Measurements from ENCODE around the gene ABCB11. TPM values are rescaled to one million over a fixed set of nuclear protein-coding genes. Genes with fewer than 3 reads are reported as not detected.

The ABCB11 gene
- total and polyA plus RNA-seq, 9 of the 15 experiments (the other 6 are each of a cell fraction or from before 2014, with no cell fraction given), result 0.04 to 0.51 (median 0.10) TPM; not detected in 1

- TF ChIP-seq RBM17 (IDR thresholded peaks at IDR 0.05; ENCODE audit: borderline replicate concordance, low read depth, low read length) (no peak), ZNF644 (tag; IDR thresholded peaks at IDR 0.05; ENCODE audit: low read depth) (no peak), ARHGAP35 (IDR thresholded peaks at IDR 0.05; ENCODE audit: partially characterized antibody) (no peak), ZNF740 (CRISPR knock-in tag; IDR thresholded peaks at IDR 0.05) (no peak), ZNF740 (tag; IDR thresholded peaks at IDR 0.05) (no peak), ATF7 (IDR thresholded peaks at IDR 0.05) (no peak), MAFG (tag; conservative IDR thresholded peaks at IDR 0.05) (no peak), ZNF79 (CRISPR knock-in tag; IDR thresholded peaks at IDR 0.05; ENCODE audit: low read depth) (no peak), GTF3C2 (IDR thresholded peaks at IDR 0.05; ENCODE audit: borderline replicate concordance, extremely low read depth, insufficient read length) (no peak), SAP30 (IDR thresholded peaks at IDR 0.05; ENCODE audit: borderline replicate concordance, insufficient read depth, low read depth, low read length, poor library complexity, severe bottlenecking) (no peak), TARDBP (IDR thresholded peaks at IDR 0.05) (no peak), L3MBTL2 (IDR thresholded peaks at IDR 0.05) (no peak), ZNF696 (CRISPR knock-in tag; conservative IDR thresholded peaks at IDR 0.05) (no peak), TFAP4 (CRISPR knock-in tag; IDR thresholded peaks at IDR 0.05; ENCODE audit: borderline replicate concordance) (no peak), TFAM (CRISPR knock-in tag; conservative IDR thresholded peaks at IDR 0.05) (no peak), TAF15 (IDR thresholded peaks at IDR 0.05; ENCODE audit: low read depth, low read length) (no peak), ZKSCAN1 (IDR thresholded peaks at IDR 0.05; ENCODE audit: low read depth, low read length) (no peak), ETV5 (CRISPR knock-in tag; IDR thresholded peaks at IDR 0.05; ENCODE audit: low read depth) (no peak), TAL1 (IDR thresholded peaks at IDR 0.05) (peak; percentile 83), ZNF311 (CRISPR knock-in tag; IDR thresholded peaks at IDR 0.05) (no peak), RBM25 (IDR thresholded peaks at IDR 0.05; ENCODE audit: low read depth, low read length, severe bottlenecking) (no peak), ZNF75A (CRISPR knock-in tag; IDR thresholded peaks at IDR 0.05) (no peak)
- TF ChIP-seq, protein P1, sequence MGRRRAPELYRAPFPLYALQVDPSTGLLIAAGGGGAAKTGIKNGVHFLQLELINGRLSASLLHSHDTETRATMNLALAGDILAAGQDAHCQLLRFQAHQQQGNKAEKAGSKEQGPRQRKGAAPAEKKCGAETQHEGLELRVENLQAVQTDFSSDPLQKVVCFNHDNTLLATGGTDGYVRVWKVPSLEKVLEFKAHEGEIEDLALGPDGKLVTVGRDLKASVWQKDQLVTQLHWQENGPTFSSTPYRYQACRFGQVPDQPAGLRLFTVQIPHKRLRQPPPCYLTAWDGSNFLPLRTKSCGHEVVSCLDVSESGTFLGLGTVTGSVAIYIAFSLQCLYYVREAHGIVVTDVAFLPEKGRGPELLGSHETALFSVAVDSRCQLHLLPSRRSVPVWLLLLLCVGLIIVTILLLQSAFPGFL (CRISPR knock-in tag; IDR thresholded peaks at IDR 0.05), result no peak
- TF ChIP-seq, protein P2, sequence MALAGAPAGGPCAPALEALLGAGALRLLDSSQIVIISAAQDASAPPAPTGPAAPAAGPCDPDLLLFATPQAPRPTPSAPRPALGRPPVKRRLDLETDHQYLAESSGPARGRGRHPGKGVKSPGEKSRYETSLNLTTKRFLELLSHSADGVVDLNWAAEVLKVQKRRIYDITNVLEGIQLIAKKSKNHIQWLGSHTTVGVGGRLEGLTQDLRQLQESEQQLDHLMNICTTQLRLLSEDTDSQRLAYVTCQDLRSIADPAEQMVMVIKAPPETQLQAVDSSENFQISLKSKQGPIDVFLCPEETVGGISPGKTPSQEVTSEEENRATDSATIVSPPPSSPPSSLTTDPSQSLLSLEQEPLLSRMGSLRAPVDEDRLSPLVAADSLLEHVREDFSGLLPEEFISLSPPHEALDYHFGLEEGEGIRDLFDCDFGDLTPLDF (CRISPR knock-in tag; IDR thresholded peaks at IDR 0.05), result no peak
Observed at GRCh38 chr2:168941297-168941696, 89.8 kb downstream of the ABCB11 start (continued).
